Measurements from ENCODE around the gene XPR1. TPM values are rescaled to one million over a fixed set of nuclear protein-coding genes. Genes with fewer than 3 reads are reported as not detected.
A peak's percentile ranks its signal among the peaks of the same experiment; 100 is the strongest.

XPR1 gene
- total and polyA plus RNA-seq, 2 of the 8 experiments (the other 6 are each of a cell fraction or from before 2014, with no cell fraction given) = 28.6 to 43.9 TPM

DNA sequence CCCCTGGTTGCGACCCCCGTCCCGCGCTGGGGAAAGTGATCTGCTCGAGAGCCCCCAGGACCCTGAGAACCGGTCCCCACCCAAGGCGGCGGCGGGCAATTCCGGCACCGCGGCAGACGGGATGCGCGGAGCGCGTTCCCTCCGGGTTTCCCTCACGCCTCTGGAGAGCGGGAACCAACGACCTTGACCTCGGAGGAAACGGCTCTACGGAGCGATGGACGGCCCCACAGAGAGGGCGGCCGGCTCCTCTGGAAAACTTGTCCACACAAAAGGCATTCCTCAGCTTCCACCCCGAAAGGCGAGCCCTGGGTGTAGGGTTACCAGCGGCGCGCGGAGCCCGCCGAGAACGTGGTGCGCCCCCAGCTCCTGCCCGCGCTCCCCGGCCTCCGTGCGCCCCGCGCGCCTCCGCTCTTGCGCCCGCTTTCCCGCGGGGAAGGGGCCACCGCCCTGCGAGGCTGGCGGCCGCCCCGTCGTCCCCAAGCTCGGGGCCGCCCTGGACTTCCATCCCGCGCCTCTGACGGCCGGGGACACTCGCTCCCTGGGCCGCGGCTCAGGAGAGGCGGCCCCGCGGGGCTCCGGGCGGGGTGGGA lies 280.5 kb downstream of the XPR1 start (continued):
- peak; percentile 90 for TF ChIP-seq KDM4A (IDR thresholded peaks at IDR 0.05; ENCODE audit: low read depth, low read length, severe bottlenecking)

All from H1 (cell line).